ENCODE results near the gene ACTL7B.

DNA sequence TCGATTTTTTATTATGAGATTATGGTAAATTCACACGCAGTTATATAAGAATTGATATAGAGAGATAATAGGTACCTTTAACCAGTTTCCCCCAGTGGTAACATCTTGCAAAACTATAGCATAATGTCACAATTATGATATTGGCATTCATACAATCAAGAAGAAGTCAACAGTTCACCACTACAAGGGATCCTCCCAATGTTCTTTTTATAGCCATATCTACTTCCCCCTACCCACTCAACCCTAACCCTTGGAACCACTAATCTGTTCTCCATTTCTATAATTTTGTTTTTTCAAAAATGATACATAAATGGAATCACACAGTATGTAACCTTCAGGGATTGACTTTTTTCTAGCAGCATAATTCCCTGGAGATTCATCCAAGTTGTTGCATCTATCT is 9.8 kb downstream of the ACTL7B start:
- TF ChIP-seq, protein P1, sequence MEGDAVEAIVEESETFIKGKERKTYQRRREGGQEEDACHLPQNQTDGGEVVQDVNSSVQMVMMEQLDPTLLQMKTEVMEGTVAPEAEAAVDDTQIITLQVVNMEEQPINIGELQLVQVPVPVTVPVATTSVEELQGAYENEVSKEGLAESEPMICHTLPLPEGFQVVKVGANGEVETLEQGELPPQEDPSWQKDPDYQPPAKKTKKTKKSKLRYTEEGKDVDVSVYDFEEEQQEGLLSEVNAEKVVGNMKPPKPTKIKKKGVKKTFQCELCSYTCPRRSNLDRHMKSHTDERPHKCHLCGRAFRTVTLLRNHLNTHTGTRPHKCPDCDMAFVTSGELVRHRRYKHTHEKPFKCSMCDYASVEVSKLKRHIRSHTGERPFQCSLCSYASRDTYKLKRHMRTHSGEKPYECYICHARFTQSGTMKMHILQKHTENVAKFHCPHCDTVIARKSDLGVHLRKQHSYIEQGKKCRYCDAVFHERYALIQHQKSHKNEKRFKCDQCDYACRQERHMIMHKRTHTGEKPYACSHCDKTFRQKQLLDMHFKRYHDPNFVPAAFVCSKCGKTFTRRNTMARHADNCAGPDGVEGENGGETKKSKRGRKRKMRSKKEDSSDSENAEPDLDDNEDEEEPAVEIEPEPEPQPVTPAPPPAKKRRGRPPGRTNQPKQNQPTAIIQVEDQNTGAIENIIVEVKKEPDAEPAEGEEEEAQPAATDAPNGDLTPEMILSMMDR (IDR thresholded peaks at IDR 0.05; ENCODE audit: poor library complexity): no peak
- TF ChIP-seq EZH2 (IDR thresholded peaks at IDR 0.05; ENCODE audit: borderline replicate concordance): no peak
- TF ChIP-seq EZH2phosphoT487 (IDR thresholded peaks at IDR 0.05; ENCODE audit: low read depth, severe bottlenecking, unreplicated experiment): no peak

Measured in hepatocyte (in vitro differentiated cells).